PC-9 (cell line): ENCODE measurements around the gene PRUNE2. TPM values are rescaled to one million over a fixed set of nuclear protein-coding genes. Genes with fewer than 3 reads are reported as not detected.

Source experiments
- BruUV-seq: library from RNA; stranded (reverse); fragments of 400-500 nt; replicated peaks from 2 replicates; lab custom pipeline; 2021; lab: Mats Ljungman, UMichigan
- CTCF ChIA-PET: fragments of 300-600 bp; sonication (Branson Sonifier 250); formaldehyde crosslinking; loops from one replicate; lab custom pipeline; 2022; ENCODE audit warnings: antibody characterized with exemption; lab: Charles Lee
- POLR2A ChIA-PET: fragments of 300-600 bp; sonication (Branson Sonifier 250); formaldehyde crosslinking; loops from one replicate; lab custom pipeline; 2022; ENCODE audit warnings: antibody characterized with exemption; ENCODE audit not compliant: unreplicated experiment; lab: Charles Lee
- DNase-seq, 2 experiments: peaks; one replicate each; pipeline versions ENCODE4 v3.0.0 to v3.0.0-alpha.2; 2015 to 2022; ENCODE audit warnings: mixed read lengths in 1 of 2
- H2AFZ ChIP-seq: fragments of 200-600 bp; sonication (generic); 2 replicates; pipeline ENCODE4 v1.8.1; 2017; ENCODE audit warnings: antibody characterized with exemption
- H3F3A ChIP-seq: fragments of 200-600 bp; sonication (generic); 2 replicates; pipeline ENCODE4 v1.8.1; 2017; ENCODE audit warnings: antibody characterized with exemption, mild to moderate bottlenecking, low read depth; ENCODE audit not compliant: insufficient read depth
- H3K27ac ChIP-seq: fragments of 200-600 bp; sonication (generic); 2 replicates; pipeline ENCODE4 v1.6.1; 2016; ENCODE audit warnings: mixed run types
- H3K27me3 ChIP-seq: fragments of 200-600 bp; sonication (generic); 2 replicates; pipeline ENCODE4 v1.6.1; 2016; ENCODE audit warnings: low read depth, mixed run types; ENCODE audit not compliant: insufficient read depth
- H3K36me3 ChIP-seq: fragments of 200-600 bp; sonication (generic); 2 replicates; pipeline ENCODE4 v1.6.1; 2016; ENCODE audit warnings: low read depth, mixed run types
- H3K4me1 ChIP-seq: fragments of 200-600 bp; sonication (generic); replicated peaks from 2 replicates; pipeline ENCODE4 v1.6.1; 2016; ENCODE audit warnings: mixed run types; ENCODE audit not compliant: insufficient read depth
- H3K4me2 ChIP-seq: fragments of 200-600 bp; sonication (generic); 2 replicates; pipeline ENCODE4 v1.6.1; 2017; ENCODE audit warnings: mixed run types
- H3K4me3 ChIP-seq: fragments of 200-600 bp; sonication (generic); 2 replicates; pipeline ENCODE4 v1.6.1; 2016; ENCODE audit warnings: mixed run types
- H3K79me2 ChIP-seq: fragments of 200-600 bp; sonication (generic); 2 replicates; pipeline ENCODE4 v1.6.1; 2017; ENCODE audit warnings: low read depth, mixed run types
- H3K9me2 ChIP-seq: fragments of 200-600 bp; sonication (generic); 2 replicates; pipeline ENCODE4 v1.8.1; 2017; ENCODE audit warnings: mild to moderate bottlenecking; ENCODE audit not compliant: insufficient read depth
- H3K9me3 ChIP-seq: fragments of 200-600 bp; sonication (generic); 2 replicates; pipeline ENCODE4 v1.8.1; 2016; ENCODE audit warnings: low read depth; ENCODE audit not compliant: insufficient read depth
- H4K20me1 ChIP-seq: fragments of 200-600 bp; sonication (generic); 2 replicates; pipeline ENCODE4 v1.8.1; 2017; ENCODE audit not compliant: insufficient read depth
- CTCF ChIP-seq: fragments of 200-600 bp; sonication (generic); conservative IDR thresholded peaks from 2 replicates; pipeline ENCODE4 v1.6.1; 2017; ENCODE audit warnings: mixed run types, antibody characterized with exemption, mild to moderate bottlenecking, moderate library complexity
- EZH2 ChIP-seq: fragments of 200-600 bp; sonication (generic); IDR thresholded peaks from 2 replicates; pipeline ENCODE4 v1.8.0; 2017; ENCODE audit warnings: antibody characterized with exemption, low read depth
- intact Hi-C: fragments of 100-400 bp; cut with micrococcal nuclease; formaldehyde crosslinking; loops from one replicate; pipeline ENCODE4 v1.10.0; 2022; ENCODE audit not compliant: unreplicated experiment
- total RNA-seq: library from RNA; stranded (reverse); gene quantifications from 2 replicates; pipeline ENCODE4 v1.2.3, GENCODE V29; 2021

PRUNE2 gene
- total RNA-seq, 1 experiment from 2014 or later, result 0.20 TPM

GRCh38 chr9:76592974-76593347 lies 313.0 kb downstream of the PRUNE2 start:
- no peak overlapping the region for H3K4me2 ChIP-seq
- no peaks in the 10 kb centered on the region for H3K27me3 ChIP-seq
- BruUV-seq, result no TSS peak
- POLR2A ChIA-PET, result interaction anchor here (0.7 kb wide), 1 partner anchor 152 kb away, joined by 6 read pairs; no protein-coding TSS in a partner anchor
- H3K79me2 ChIP-seq, result no peaks in the 10 kb centered on the region
- H3K4me3 ChIP-seq, result no peak overlapping the region
- peaks cover 7% of the 10 kb centered on the region for H3K4me1 ChIP-seq
- CTCF ChIA-PET, result no interaction called here
- no peak overlapping the region for H3K27ac ChIP-seq
- no peaks in the 10 kb centered on the region for H4K20me1 ChIP-seq
- H2AFZ ChIP-seq, result no peak overlapping the region
- H3K9me3 ChIP-seq, result no peaks in the 10 kb centered on the region
- DNase-seq, result no peak
- no peaks in the 10 kb centered on the region for H3F3A ChIP-seq
- intact Hi-C loops, result no loop called here
- no peaks in the 10 kb centered on the region for H3K9me2 ChIP-seq
- H3K36me3 ChIP-seq, result no peaks in the 10 kb centered on the region
- no peak for TF ChIP-seq CTCF
- no peak for TF ChIP-seq EZH2

- Histone ChIP-seq H3K79me2 (no peaks in the 10 kb centered on the region), H3K4me3 (no peak overlapping the region), H3K27ac (no peak overlapping the region), H3K27me3 (no peaks in the 10 kb centered on the region), H3F3A (no peaks in the 10 kb centered on the region), H4K20me1 (no peaks in the 10 kb centered on the region), H3K9me2 (no peaks in the 10 kb centered on the region; the same call in 1 of the 2 replicates), H3K36me3 (no peaks in the 10 kb centered on the region), H3K9me3 (no peaks in the 10 kb centered on the region), H2AFZ (no peak overlapping the region), H3K4me2 (no peak overlapping the region), H3K4me1 (peaks cover 7% of the 10 kb centered on the region)
- CTCF ChIA-PET, result no interaction called here
- POLR2A ChIA-PET, result interaction anchor here (0.6 to 0.7 kb wide), 2 partner anchors 138 to 152 kb away, joined by 6 to 27 read pairs; no protein-coding TSS in a partner anchor
- TF ChIP-seq EZH2 (no peak), CTCF (no peak)
- intact Hi-C loops, result no loop called here
- no peak for DNase-seq
- BruUV-seq, result no TSS peak
These were observed 313.6 kb downstream of the PRUNE2 start for GRCh38 chr9:76592091-76592973.

GRCh38 chr9:76591256-76591950 lies 314.5 kb downstream of the PRUNE2 start:
- TF ChIP-seq EZH2 (no peak), CTCF (no peak)

More at GRCh38 chr9:76591256-76591950, 314.5 kb downstream of the PRUNE2 start:
- Histone ChIP-seq H4K20me1 (no peaks in the 10 kb centered on the region), H2AFZ (no peak overlapping the region), H3F3A (no peaks in the 10 kb centered on the region), H3K4me1 (peaks cover 7% of the 10 kb centered on the region), H3K9me2 (no peaks in the 10 kb centered on the region; the same call in 1 of the 2 replicates), H3K27me3 (no peaks in the 10 kb centered on the region), H3K4me2 (no peak overlapping the region), H3K79me2 (no peaks in the 10 kb centered on the region), H3K27ac (no peak overlapping the region), H3K36me3 (no peaks in the 10 kb centered on the region), H3K4me3 (no peak overlapping the region), H3K9me3 (no peaks in the 10 kb centered on the region)
- intact Hi-C loops, result no loop called here
- POLR2A ChIA-PET, result interaction anchor here (0.6 kb wide), 1 partner anchor 137 kb away, joined by 27 read pairs; no protein-coding TSS in a partner anchor
- DNase-seq, result no peak
- no TSS peak for BruUV-seq
- CTCF ChIA-PET, result no interaction called here
